Ishikawa (cell line): ENCODE measurements around the gene SEC16A.

Experiments used
- EP300 ChIP-seq: IDR thresholded peaks from 2 replicates; pipeline ENCODE4 v1.6.1; 2012; ENCODE audit warnings: borderline replicate concordance
- RAD21 ChIP-seq: IDR thresholded peaks from 2 replicates; pipeline ENCODE4 v1.6.1; 2012; ENCODE audit warnings: low read depth
- REST ChIP-seq: IDR thresholded peaks from 2 replicates; pipeline ENCODE4 v1.6.1; 2012; ENCODE audit warnings: low read depth, mild to moderate bottlenecking
- YY1 ChIP-seq: IDR thresholded peaks from 2 replicates; pipeline ENCODE4 v1.6.1; 2012; ENCODE audit warnings: low read depth

- TF ChIP-seq RAD21 (no peak), EP300 (no peak), REST (no peak), YY1 (no peak)
Measured at GRCh38 chr9:136418182-136419091, 64.4 kb downstream of the SEC16A start.
